Measurements from ENCODE around the gene GRM7. TPM values are rescaled to one million over a fixed set of nuclear protein-coding genes. Genes with fewer than 3 reads are reported as not detected.

The GRM7 gene
- total and polyA plus RNA-seq, 2 experiments from 2014 or later = 0.40 TPM; not detected in 1

- Histone ChIP-seq H3F3A (replicated peaks; ENCODE audit: low read depth) (no peaks in the 10 kb centered on the region), H3K4me1 (ENCODE audit: insufficient read depth) (peaks cover 5% of the 10 kb centered on the region; the same call in 1 of the 2 replicates), H3K27me3 (ENCODE audit: insufficient read depth) (no peaks in the 10 kb centered on the region), H3K36me3 (ENCODE audit: insufficient read depth) (no peaks in the 10 kb centered on the region), H3K9me2 (ENCODE audit: insufficient read depth) (0 out of 2 replicates have a peak, but pooled peaks cover 5% of the 10 kb centered on the region), H2AFZ (0 out of 2 replicates have a peak overlapping the region, but pooled peaks have one; percentile 3), H3K4me3 (no peak overlapping the region), H4K20me1 (replicated peaks; ENCODE audit: insufficient read depth) (no peaks in the 10 kb centered on the region), H3K4me2 (no peak overlapping the region), H3K27ac (ENCODE audit: low read depth) (no peak overlapping the region), H3K79me2 (replicated peaks; ENCODE audit: insufficient read depth) (no peaks in the 10 kb centered on the region)
- TF ChIP-seq CTCF (conservative IDR thresholded peaks at IDR 0.05; ENCODE audit: low read depth in 2 of 2) (0 out of 4 replicates have a peak, but pooled peaks of 1 of the 2 experiments have one; percentile 3), EZH2phosphoT487 (IDR thresholded peaks at IDR 0.05; ENCODE audit: unreplicated experiment) (no peak)
- H3K27me3 Mint-ChIP-seq (ENCODE audit: insufficient read depth, low read depth, poor library complexity) = no peaks in the 10 kb centered on the region
- no peak for DNase-seq (ENCODE audit: low spot score)
- H3K36me3 Mint-ChIP-seq (ENCODE audit: low read depth) = 0 out of 3 replicates have a peak, but pooled peaks cover 2% of the 10 kb centered on the region
- 0 out of 3 replicates have a peak, but pooled peaks cover 3% of the 10 kb centered on the region for H3K4me1 Mint-ChIP-seq
- no peak for ATAC-seq
- no peak overlapping the region for H3K4me3 Mint-ChIP-seq
- no peak overlapping the region for H3K27ac Mint-ChIP-seq
- H3K9me3 Mint-ChIP-seq = peaks cover 4% of the 10 kb centered on the region; the same call in 2 of the 3 replicates
Measured at GRCh38 chr3:7543294-7543880, 682.5 kb downstream of the GRM7 start.

GRCh38 chr3:7545334-7545733, 684.4 kb downstream of the GRM7 start:
- no peak for ATAC-seq
- Histone ChIP-seq H2AFZ (peak overlapping the region; percentile 81), H3K27ac (ENCODE audit: low read depth) (no peak overlapping the region), H3K4me3 (no peak overlapping the region), H3K4me2 (no peak overlapping the region), H3K4me1 (ENCODE audit: insufficient read depth) (peaks cover 5% of the 10 kb centered on the region; the same call in 1 of the 2 replicates), H3K9me2 (ENCODE audit: insufficient read depth) (0 out of 2 replicates have a peak, but pooled peaks cover 5% of the 10 kb centered on the region), H3F3A (replicated peaks; ENCODE audit: low read depth) (no peaks in the 10 kb centered on the region), H3K79me2 (replicated peaks; ENCODE audit: insufficient read depth) (no peaks in the 10 kb centered on the region), H4K20me1 (replicated peaks; ENCODE audit: insufficient read depth) (no peaks in the 10 kb centered on the region), H3K27me3 (ENCODE audit: insufficient read depth) (no peaks in the 10 kb centered on the region), H3K36me3 (ENCODE audit: insufficient read depth) (no peaks in the 10 kb centered on the region)
- H3K4me3 Mint-ChIP-seq = no peak overlapping the region
- peaks cover 4% of the 10 kb centered on the region; the same call in 2 of the 3 replicates for H3K9me3 Mint-ChIP-seq
- no peak overlapping the region for H3K27ac Mint-ChIP-seq
- DNase-seq (ENCODE audit: low spot score) = no peak
- H3K4me1 Mint-ChIP-seq = 0 out of 3 replicates have a peak, but pooled peaks cover 3% of the 10 kb centered on the region
- TF ChIP-seq NANOG (IDR thresholded peaks at IDR 0.05; ENCODE audit: borderline replicate concordance) (no peak), ETS1 (IDR thresholded peaks at IDR 0.05) (no peak), EZH2 (IDR thresholded peaks at IDR 0.05; ENCODE audit: low read depth, unreplicated experiment) (no peak), CTCF (conservative IDR thresholded peaks at IDR 0.05; ENCODE audit: low read depth in 2 of 2) (no peak), EZH2phosphoT487 (IDR thresholded peaks at IDR 0.05; ENCODE audit: unreplicated experiment) (no peak), STAT1 (IDR thresholded peaks at IDR 0.05; ENCODE audit: unreplicated experiment) (no peak), ZNF462 (CRISPR knock-in tag; IDR thresholded peaks at IDR 0.05) (no peak)
- 0 out of 3 replicates have a peak, but pooled peaks cover 2% of the 10 kb centered on the region for H3K36me3 Mint-ChIP-seq (ENCODE audit: low read depth)
- H3K27me3 Mint-ChIP-seq (ENCODE audit: insufficient read depth, low read depth, poor library complexity) = no peaks in the 10 kb centered on the region
